ENCODE data around the gene CPD. TPM values are rescaled to one million over a fixed set of nuclear protein-coding genes. Genes with fewer than 3 reads are reported as not detected.

CPD gene
- total RNA-seq, 1 experiment from 2014 or later: 47.9 TPM

DNA sequence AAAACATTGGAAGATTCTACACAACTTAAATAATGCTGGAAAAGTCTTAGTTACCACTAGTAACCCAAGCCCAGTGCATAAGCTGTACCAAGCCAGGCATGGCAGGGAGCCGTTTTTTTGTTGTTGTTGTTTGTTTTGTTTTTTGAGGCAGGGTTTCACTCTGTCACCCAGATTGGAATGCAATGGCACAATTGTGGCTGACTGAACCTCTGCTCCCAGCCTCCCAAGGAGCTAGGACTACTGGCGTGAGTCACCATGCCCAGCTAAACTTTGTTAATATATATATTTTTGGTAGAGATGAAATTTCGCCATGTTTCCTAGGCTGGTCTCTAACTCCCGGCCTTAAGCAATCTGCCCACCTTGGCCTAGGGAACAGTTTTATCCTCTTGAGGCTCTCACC lies 44.3 kb upstream of the CPD start:
- TF ChIP-seq, protein P1, sequence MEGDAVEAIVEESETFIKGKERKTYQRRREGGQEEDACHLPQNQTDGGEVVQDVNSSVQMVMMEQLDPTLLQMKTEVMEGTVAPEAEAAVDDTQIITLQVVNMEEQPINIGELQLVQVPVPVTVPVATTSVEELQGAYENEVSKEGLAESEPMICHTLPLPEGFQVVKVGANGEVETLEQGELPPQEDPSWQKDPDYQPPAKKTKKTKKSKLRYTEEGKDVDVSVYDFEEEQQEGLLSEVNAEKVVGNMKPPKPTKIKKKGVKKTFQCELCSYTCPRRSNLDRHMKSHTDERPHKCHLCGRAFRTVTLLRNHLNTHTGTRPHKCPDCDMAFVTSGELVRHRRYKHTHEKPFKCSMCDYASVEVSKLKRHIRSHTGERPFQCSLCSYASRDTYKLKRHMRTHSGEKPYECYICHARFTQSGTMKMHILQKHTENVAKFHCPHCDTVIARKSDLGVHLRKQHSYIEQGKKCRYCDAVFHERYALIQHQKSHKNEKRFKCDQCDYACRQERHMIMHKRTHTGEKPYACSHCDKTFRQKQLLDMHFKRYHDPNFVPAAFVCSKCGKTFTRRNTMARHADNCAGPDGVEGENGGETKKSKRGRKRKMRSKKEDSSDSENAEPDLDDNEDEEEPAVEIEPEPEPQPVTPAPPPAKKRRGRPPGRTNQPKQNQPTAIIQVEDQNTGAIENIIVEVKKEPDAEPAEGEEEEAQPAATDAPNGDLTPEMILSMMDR (IDR thresholded peaks at IDR 0.05; ENCODE audit: unreplicated experiment): no peak
- POLR2A ChIA-PET: interaction anchor here (0.7 to 3.0 kb wide), 4 partner anchors 15 to 751 kb away, joined by 3 to 10 read pairs (median 4); partner anchors contain the start of gene NSRP1

DNA sequence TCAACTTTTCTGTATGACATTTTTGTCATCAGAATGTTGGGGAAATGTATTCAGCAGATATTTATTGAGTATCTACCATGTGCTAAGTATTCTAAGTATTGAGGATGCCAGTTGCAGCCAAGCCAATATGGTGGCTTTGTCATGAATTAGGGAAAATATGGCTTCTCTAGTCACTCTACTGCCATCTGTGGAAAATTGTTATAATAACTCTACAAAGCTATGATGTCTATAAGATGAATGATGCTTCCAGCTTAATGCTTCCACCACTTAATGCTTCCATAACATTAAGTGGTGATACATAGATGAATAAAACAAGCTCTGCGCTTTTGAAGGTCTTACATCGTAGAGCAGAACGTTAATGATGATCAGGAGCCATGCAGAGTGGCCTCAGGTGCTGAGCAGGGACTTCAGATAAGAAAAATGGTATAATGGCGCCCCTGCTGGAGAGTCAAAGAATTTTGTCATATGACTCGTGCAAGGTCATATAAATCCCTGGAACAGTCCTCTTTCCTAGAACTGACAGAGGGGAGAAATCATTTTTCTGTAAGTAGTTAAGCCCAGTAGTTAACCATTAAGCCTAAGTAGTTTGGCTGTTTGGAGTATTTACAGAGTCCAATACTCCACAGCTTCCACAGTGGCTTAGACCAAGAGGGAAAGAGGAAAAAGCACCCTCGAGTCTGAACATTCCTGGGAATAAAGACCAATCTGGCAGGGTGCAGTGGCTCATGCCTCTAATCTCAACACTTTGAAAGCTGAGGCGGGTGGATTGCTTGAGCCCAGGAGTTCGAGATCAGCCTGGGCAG lies 42.2 kb upstream of the CPD start:
- CTCF ChIA-PET: interaction anchor here (0.6 to 3.2 kb wide), 25 partner anchors 9 to 682 kb away, joined by 3 to 23 read pairs (median 4); partner anchors contain the start of genes BLMH, CPD and GOSR1
- intact Hi-C loops (cut with micrococcal nuclease): loop anchor here (1.0 kb wide), 2 partner anchors 37 to 211 kb away; no protein-coding TSS in a partner anchor
- Mint-ChIP-seq H3K4me1 (ENCODE audit: insufficient read depth, unreplicated experiment) (peaks cover 20% of the 10 kb centered on the region), H3K27me3 (ENCODE audit: insufficient read depth, unreplicated experiment) (no peaks in the 10 kb centered on the region), H3K9me3 (ENCODE audit: unreplicated experiment) (no peaks in the 10 kb centered on the region), H3K36me3 (ENCODE audit: insufficient read depth, unreplicated experiment) (no peaks in the 10 kb centered on the region), H3K27ac (ENCODE audit: low read depth, unreplicated experiment) (no peak overlapping the region), H3K4me3 (ENCODE audit: unreplicated experiment) (no peak overlapping the region)
- TF ChIP-seq, protein P1 (IDR thresholded peaks at IDR 0.05; ENCODE audit: unreplicated experiment): peak; percentile 67
- POLR2A ChIA-PET: interaction anchor here (0.6 to 3.0 kb wide), 4 partner anchors 42 to 232 kb away, joined by 3 to 10 read pairs (median 3); partner anchors contain the start of genes CPD and NSRP1
- DNase-seq (ENCODE audit: unreplicated experiment): peak; percentile 78
- no TSS peak for BruUV-seq (replicated peaks)

More for the DNA sequence above, 44.3 kb upstream of the CPD start:
- intact Hi-C loops (cut with micrococcal nuclease): no loop called here
- H3K27ac Mint-ChIP-seq (ENCODE audit: low read depth, unreplicated experiment): no peak overlapping the region
- peaks cover 12% of the 10 kb centered on the region for H3K4me1 Mint-ChIP-seq (ENCODE audit: insufficient read depth, unreplicated experiment)
- no peaks in the 10 kb centered on the region for H3K36me3 Mint-ChIP-seq (ENCODE audit: insufficient read depth, unreplicated experiment)
- H3K27me3 Mint-ChIP-seq (ENCODE audit: insufficient read depth, unreplicated experiment): no peaks in the 10 kb centered on the region
- H3K4me3 Mint-ChIP-seq (ENCODE audit: unreplicated experiment): no peak overlapping the region
- CTCF ChIA-PET: interaction anchor here (0.6 to 3.2 kb wide), 10 partner anchors 8 to 467 kb away, joined by 3 to 23 read pairs (median 4); partner anchors contain the start of gene BLMH
- H3K9me3 Mint-ChIP-seq (ENCODE audit: unreplicated experiment): no peaks in the 10 kb centered on the region
- peak; percentile 11 for DNase-seq (ENCODE audit: unreplicated experiment)
- BruUV-seq (replicated peaks): no TSS peak

DNA sequence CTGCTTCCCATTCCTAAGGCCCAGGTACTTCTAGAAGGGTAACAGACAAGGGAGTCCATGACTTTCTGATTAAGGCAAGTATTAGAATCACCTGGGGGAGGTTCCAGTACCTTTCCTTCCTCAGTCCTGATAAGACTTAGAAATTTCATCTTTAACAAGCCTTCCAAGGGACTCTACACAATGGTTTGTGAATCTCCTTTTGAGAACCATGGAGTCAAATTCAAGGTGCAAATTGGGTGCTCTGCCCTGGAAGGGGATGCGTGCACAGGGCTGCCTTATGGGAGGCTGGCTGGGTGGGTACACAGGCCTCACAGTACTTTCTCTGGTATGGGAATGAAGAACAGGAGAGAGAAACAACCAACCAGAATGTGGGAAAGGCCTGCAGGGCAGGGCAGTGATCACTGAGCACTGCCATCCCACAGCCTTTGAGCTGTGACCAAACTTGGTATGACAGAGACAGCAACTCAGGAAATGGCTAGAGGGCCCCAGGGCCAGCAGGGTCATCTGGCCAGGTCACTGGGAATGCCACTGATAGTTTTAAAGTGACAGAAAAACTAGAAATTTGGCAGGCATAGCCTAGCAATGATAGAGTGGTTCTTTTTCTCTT lies 41.2 kb upstream of the CPD start:
- intact Hi-C loops (cut with micrococcal nuclease): no loop called here

More for the DNA sequence above, 41.2 kb upstream of the CPD start:
- no peak for DNase-seq (ENCODE audit: unreplicated experiment)
- TF ChIP-seq, protein P1 (IDR thresholded peaks at IDR 0.05; ENCODE audit: unreplicated experiment): no peak
- Mint-ChIP-seq H3K9me3 (ENCODE audit: unreplicated experiment) (no peaks in the 10 kb centered on the region), H3K4me1 (ENCODE audit: insufficient read depth, unreplicated experiment) (peaks cover 15% of the 10 kb centered on the region), H3K36me3 (ENCODE audit: insufficient read depth, unreplicated experiment) (no peaks in the 10 kb centered on the region), H3K4me3 (ENCODE audit: unreplicated experiment) (no peak overlapping the region), H3K27me3 (ENCODE audit: insufficient read depth, unreplicated experiment) (no peaks in the 10 kb centered on the region), H3K27ac (ENCODE audit: low read depth, unreplicated experiment) (no peak overlapping the region)
- ChIA-PET POLR2A (interaction anchor here (3.0 kb wide), 1 partner anchor 220 kb away, joined by 10 read pairs; the partner anchor contains the start of gene NSRP1), CTCF (interaction anchor here (0.6 to 3.2 kb wide), 9 partner anchors 12 to 776 kb away, joined by 3 to 23 read pairs (median 4); no protein-coding TSS in a partner anchor)
- no TSS peak for BruUV-seq (replicated peaks)
